GM19328 (cell line): ENCODE results near the gene JMJD8.

Source experiments
- ATAC-seq: cut with Tn5 transposase; IDR thresholded peaks from one replicate; pipeline ENCODE4 v1.9.1; 2021; ENCODE audit warnings: mild to moderate bottlenecking, moderate library complexity; ENCODE audit not compliant: unreplicated experiment

Gene JMJD8, protein sequence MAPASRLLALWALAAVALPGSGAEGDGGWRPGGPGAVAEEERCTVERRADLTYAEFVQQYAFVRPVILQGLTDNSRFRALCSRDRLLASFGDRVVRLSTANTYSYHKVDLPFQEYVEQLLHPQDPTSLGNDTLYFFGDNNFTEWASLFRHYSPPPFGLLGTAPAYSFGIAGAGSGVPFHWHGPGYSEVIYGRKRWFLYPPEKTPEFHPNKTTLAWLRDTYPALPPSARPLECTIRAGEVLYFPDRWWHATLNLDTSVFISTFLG

DNA sequence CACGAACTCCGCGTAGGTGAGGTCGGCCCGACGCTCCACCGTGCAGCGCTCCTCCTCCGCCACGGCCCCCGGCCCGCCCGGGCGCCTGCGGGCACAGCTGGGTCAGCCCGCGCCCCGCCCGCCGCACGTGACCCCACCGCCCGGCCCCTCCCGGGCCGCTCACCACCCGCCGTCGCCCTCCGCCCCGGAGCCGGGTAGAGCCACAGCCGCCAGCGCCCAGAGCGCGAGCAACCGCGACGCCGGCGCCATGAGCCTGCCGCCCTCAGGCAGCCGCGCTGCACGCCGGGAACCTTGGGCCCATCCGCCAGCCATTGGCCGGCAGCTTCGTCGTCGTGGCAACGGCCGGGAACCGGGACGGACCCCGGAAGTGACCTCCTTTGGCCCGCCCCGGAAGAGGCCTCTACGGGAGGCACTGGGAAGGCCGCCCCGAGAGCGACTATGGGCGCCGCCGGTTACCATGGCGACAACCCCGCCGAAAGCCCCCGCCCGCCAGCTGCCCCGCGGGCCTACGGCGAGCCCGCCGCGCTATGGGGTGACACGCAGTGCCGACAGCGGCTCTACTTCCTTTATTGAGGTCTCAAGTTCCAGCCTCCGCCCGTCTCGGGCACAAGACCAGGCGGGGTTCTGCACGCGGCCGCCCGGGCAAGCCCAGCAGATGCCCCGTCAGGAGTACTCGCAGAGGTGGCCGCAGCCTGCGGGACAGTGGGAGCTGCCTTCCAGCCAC lies at the start of gene JMJD8:
Gene JMJD8, minus strand, starts transcription at position 264 of the 724 bp plus-strand sequence. Its CDS starts 15 bp downstream, at position 249.
- peak; percentile 46 for ATAC-seq

DNA sequence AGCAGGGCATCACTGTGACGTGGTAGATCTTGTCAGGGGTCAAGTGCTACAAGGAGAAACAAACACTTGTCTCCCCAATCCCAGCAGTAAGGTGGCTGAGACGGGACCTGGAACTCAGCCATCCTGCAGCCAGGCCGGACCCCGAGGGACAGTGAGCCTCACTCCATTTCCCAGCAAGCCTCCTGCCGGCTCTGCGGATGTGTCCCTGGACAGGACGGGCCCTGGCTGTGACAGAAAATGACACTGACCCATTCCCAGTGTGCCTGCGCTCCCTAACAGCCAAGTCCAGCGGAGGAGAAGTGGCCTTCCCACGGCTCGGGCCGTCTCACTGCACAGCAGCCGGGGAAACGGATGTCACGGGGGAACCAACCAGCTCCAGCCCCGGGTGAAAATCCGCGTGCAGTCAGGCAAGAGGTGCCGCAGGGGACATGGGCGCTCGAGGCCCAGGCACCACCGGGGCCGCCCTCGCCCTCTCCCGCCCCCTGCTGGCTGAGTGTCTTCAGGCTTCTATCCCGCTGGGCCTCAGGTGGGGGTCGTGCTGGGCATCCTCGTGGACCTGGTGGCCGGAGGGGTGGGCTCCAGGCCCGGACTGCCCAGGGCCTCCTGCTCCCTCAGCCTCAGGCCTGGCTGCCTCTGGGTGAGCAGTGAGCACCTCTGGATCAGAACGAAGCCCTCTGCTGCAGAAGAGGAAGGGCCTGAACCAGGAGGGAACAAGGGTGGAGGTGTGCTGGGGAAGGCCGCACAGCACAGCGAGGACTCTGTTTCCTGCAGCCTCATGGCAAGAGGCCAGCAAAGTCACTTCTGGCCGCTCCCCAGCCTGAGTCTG lies 49.5 kb upstream of the JMJD8 start:
- ATAC-seq, result no peak

DNA sequence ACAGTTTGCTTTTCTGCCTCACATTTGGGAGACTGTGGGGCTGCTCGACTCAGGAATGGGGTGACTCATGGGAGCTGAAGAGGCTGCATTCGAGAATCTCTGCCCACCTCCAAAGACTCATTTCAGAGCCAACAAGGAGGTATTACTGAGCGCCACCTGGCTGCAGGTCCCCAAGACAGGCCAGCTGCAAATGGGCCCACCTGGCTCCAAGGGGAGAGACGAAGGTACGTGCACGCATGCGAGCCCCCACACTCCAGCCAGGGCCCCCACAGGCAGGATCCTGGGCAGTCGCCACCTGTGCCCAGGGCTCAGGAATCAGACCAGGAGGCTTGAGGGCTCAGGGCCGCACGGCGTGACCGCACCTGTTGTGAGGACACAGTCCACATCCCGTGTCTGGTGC lies 48.8 kb upstream of the JMJD8 start:
- no peak for ATAC-seq

DNA sequence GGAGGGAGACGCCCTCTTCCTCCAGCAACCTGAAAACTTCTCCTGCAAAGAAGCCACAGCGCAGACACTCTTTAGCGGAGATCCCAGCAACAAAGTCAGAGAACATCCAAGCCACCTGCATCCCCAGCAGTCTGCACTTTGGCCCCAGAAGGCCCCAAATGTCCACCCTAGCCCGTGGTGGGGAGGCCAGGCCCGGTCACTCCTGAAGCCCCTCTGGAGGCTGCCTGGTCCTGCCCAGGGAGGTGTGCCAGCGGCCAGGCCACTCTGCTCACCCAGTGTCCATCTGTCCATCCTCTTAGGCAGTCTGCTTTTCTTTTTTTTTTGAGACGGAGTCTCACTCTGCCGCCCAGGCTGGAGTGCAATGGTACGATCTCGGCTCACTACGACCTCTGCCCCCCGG lies 48.2 kb upstream of the JMJD8 start:
- ATAC-seq, result no peak

DNA sequence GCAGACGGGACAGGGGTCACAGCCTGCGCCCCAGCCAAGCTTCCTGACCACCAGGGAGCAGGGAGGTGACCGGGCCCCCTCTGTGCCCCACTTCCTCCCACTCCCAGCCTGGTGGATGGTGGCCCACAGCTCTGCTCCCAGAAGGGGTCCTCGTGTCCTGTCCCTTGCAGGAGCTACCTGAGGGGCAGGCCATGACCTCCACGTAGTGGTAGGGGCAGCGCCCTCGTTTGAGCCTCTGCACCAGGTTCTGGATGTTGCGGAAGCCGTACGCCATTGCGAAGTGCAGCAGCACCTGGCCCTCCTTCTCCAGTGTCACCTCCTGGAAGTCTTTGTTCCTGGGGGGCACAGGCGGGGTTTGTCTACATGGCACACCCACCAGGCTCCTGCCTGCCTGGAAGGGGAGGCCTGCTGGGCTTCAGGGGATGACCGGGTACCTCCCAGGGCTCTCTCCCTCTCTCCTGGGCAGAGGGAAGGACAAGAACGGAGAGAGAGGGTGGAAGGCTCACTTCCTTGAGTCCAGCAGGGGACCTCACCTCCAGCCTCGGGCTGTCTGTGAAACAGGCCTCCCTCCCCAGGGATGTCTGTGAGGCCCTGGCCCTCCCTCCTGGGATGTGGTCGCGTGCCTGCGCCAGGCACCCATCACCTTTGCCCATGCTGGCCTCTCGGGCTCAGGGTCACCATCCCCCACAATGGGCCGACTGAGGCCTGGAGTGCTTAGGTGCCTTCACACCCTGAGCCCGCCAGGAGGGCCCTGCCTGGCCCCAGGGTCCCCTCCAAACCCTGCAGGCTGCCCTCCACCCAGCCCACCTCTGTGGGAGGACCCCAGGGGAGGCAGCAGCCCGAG lies 46.8 kb upstream of the JMJD8 start:
- ATAC-seq, result no peak

DNA sequence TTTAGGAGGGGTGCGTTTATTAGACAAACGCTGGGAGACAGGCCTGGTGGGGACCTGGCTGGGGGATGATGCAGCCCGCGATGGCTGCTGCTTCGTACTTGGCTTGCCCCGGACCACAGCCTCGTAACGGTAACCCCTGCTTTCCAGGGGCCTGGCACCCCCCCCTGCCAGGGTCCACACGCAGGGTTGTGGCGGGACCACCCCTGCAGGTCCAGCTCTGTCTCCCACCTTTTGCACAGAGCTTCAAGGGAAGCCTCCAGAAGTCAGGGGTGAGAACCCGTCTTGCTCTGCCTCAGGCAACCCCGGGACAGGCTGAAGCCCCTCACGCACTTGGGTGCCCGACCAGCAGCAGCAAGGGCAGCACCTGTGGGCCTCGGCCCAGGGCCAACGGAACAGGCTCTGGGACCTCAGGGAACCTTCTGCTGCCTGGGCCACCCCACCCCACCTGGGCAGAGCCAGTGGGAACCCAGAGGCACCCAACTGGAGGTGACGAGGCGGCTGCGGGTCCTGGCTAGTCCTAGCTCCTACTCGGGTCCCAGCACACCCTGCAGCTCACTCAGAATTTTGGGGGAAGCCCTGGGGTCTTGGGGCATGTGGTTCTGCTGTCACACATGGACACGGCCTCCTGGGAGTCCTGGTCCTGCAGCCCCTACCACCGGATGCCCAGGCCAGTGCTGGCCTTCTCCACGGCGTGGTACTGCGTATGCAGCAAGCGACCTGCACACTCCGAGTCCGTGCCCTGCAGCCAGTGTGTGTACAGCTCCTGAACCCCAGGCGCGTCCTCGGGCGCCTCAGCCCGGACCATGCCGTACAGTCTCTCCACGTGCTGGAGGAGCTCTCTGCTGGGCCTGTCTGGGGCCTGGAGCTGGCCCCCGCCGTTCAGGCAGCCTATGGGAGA lies 45.9 kb upstream of the JMJD8 start:
- no peak for ATAC-seq

DNA sequence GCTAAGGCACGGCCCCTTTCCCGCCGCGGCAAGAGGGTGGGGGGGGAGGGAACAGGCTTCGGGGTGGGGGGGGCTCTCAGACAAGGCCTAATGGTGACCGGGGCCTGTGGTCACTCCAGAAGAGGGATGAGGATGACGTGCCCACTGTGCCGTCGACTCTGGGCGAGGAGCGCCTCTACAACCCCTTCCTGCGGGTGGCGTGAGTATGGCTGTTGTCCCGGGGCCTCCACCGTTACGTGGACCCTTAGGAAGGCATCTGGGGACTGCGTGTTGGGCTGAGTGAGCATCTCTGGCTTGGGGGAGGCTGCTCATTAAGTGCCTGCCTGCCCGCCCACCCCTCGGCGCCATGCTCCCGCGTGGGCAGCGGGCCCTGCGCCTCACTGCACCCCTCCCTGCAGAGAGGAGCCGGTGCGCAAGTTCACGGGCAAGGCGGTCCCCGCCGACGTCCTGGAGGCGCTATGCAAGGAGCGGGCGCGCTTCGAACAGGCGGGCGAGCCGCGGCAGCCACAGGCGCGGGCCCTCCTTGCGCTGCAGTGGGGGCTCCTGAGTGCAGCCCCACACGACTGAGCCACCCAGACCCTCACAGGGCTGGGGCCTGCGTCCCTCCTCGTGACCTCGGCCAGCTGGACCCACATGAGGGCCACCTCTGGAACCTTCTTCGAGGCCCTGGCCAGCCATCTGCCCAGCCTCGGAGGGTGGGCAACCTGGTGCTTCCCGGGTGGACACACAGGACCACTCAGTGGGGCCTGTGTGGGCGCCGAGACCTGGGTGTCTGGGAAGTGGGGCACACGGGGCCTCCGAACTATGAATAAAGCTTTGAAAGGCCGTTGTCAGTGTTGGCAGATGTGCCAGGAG lies 45.0 kb upstream of the JMJD8 start:
- no peak for ATAC-seq

DNA sequence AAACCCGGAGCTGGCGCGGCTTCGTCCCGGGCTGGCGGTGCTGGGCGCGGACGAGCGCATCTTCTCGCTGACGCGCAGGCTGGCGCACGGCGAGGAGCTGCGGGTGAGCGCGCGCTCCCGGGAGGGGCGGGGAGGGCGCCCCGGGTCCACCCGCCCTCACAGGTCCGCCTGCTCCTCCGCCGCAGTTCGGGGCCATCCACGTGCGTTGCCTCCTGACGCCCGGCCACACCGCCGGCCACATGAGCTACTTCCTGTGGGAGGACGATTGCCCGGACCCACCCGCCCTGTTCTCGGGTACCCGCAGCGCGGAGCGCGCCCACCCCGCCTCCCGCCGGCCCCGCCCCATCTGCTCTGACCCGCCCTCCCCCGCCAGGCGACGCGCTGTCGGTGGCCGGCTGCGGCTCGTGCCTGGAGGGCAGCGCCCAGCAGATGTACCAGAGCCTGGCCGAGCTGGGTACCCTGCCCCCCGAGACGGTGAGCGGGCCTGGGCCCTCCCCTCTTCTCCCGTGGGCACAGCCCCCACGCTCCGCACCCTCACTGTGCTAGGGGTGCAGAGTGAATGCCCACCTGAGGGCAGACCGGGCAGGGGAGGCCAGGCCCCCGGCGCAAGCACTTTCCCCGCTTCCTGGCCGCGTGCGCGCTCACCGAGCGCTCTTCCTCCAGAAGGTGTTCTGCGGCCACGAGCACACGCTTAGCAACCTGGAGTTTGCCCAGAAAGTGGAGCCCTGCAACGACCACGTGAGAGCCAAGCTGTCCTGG lies 44.2 kb upstream of the JMJD8 start:
- no peak for ATAC-seq

DNA sequence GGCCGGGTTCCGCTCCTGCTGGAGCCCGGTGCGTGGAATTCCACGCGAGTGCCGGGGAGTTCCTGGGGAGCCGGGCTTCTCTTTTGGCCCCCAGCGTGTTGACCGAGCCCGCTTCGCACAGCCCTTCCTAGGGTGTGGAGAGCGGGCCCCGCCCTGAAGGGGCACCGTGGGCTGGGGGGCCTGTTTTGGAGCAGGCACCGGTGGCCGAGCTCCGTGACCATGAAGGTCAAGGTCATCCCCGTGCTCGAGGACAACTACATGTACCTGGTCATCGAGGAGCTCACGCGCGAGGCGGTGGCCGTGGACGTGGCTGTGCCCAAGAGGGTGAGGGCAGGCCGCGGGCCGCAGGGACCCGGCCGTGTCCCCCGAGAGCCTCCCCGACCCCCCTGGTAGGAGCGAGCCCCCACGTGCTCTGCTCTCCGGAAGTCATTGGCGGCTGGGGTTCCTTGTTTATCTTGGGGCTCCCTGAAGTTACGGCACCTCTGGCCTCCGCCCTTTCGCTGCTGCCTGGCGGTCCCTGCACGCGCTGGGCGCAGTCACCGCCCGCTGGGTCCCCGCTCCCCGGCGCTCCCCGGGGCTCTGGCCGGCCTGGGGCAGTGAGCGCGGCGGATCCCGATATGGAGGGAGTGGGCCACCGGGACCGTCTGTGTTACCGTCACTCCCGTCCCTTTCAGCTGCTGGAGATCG lies 43.3 kb upstream of the JMJD8 start:
- ATAC-seq, result no peak

DNA sequence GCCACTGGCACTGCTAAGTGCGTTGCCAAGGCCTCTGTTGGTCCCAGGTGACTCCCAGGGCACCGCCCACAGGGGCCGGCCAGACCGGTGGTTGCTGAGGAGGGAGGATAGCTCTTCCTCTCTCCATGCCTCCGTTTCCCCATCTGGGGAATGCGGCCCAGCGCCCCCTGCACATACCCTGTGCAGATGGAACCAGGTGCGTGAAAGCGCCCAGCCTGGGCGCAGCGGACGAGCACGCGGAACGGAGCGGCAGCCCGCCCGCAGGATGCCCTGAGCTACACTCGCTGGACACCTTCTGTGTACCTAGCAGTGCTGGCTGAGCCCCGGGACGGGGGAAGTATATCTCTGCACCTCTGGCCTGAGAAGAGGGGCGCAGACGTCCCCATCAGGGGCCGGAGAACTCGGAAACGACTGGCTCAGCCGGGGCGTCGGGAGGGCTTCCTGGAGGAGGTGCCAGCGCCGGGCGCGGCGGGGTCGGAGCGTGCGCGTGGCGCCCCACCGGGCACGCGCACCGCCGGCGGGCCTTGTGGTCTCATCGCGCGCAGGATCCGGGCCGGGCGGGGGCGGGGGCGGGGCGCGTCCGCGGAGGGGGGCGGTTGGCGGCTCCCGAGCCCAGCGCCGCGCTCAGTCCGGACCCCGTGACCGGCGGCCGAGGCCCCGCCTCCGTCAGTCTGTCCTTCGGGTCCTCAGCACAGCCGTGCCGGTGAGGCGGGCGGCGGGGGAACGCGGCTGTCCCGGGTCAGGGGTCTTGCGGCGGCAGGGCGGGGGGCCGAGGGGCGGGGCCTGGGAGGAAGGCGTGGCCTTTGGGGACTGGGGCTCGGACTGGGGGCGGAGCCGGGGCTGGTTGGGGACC lies 42.5 kb upstream of the JMJD8 start, which contains the start of the genes CCDC78 and HAGHL:
Gene CCDC78, minus strand, starts transcription at position 6 of the 853 bp plus-strand sequence. CDS start 76 bp downstream, outside the sequence.
Gene HAGHL, plus strand, starts transcription at position 669 of the 853 bp plus-strand sequence. CDS start 404 bp downstream, outside the sequence.
- ATAC-seq, result no peak

DNA sequence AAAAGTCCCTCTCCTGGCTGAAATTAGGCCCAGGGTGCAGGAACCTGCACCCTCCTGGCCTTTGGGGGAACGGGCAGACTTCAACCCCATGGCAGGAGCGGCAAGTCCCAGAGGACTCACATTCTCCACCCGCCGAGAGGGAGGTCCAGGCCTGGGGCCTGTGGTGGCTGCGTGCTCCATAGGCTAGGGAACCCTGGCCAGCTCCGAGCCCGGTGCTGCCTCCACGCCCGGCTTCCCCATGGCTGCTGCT lies 42.0 kb upstream of the JMJD8 start:
- ATAC-seq, result no peak

DNA sequence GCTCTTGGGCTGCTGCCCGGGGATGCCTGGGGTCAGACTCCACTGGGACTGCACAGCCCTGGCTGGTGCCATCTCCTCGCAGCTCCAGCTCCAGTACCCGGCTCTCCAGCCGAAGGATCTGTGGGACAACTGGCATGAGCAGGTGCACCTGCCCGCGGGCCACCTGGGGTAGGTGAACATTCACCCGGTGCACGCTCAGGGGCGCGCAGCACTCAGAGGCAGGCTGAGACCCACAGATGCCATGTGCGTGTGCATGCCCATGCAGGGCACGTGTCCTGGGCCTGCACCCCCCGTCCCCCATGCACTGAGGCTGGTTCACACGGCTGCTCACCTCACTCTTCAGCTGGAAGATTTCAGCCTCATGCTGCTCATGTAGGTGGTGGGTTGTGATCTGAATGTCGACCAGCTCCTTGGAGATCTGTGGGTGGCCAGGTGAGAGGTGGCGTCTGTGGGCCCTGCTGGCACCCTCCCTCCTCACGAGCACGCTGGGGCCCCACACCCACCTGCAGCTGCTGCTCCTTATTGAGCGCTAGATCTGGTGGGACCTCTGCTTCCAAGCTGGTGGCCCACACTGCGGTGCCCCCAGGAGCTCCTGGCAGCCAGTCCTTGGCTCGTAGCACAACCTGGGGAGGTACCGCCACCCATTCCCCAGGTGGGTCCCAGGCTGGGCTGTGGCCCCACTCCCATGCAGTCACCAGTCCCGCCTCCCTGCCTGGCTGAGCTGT lies 41.5 kb upstream of the JMJD8 start:
- no peak for ATAC-seq

DNA sequence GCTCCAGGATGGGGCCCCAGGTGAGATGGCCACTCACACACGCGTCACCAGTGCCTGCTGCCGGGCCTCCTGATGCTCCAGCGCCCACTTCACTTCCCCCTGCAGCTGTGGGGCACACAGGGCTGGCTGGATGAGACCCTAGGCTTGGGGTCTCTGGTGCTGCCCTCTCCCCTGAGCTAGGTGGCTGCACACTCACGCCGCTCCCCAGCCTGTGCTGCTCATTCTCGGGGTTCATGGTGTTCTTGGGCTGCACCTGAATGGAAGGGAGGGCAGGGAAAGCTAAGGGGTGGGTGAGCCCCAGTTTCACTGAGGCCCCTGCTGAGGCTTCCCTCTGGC lies 40.9 kb upstream of the JMJD8 start:
- no peak for ATAC-seq

DNA sequence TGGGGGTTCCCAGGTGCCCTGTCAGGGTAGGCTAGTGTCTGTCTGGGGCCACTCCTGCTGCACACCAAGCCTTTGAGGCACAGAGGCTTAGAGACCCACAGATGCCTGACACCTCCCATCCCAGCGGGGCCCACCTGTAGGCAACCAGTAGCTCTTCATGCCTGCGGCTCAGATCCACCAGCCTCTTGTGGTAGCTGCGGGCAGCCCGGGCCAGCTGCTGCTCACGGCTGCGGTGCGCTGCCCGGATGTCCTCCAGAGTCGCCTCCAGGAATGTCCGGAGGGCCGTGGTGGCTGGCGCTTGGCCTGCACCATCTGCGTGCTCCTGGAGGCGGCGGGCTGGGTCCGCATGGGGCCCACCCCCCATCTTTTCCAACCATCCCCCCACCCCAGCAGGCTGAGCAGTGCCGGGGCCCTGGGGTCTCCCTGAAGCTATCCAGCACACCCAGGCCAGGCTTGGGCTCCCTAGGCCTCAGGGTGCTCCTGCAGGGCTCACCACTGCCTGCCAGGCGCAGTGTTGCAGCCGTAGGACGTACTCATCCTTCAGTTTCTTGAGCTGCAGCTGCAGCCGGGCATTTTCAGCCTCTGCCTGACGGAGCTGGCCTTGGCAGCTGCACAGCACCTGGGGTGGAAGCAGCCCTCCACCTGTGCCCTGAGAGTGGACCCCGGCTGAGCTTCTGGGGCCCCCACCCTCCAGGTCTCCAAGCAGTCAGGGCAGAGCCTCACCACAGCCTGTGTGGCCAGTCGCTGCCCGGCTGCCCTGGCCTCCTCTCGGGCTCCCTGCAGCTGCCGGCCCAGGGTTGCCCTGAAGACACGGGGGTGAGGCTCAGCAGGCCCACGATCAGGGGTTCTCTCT lies 40.3 kb upstream of the JMJD8 start:
- no peak for ATAC-seq

DNA sequence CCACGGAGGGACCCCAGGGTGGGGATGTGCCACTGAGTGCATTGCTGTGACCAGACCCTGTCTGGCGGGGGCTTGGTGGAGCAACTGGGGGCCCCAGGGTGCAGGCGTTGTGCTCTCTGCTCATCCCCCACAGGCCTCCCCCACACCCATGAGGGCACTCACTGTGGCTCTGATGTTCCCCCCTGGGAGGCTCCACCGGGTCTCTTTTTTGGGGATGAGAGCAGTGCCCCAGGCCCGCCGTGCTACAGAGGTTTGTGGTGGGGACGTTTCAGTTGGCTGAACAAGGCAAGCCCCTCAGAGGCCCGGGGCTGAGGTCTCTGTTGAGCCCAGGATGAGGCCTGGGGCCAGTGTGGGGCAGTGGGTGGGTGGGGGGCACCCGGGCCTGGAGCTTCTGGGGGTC lies 39.6 kb upstream of the JMJD8 start:
- ATAC-seq, result no peak
